Uterus (tissue), 2 donors: Measurements from ENCODE around the gene PHF5A.

ENCODE experiments used
- CTCF ChIP-seq, 4 experiments: fragments of 200-600 bp in 2 of 4; fragments of 450-650 bp in 2 of 4; sonication (generic) in 2 of 4; IDR thresholded peaks; one replicate each; pipeline ENCODE4 v1.5.1; 2016 to 2019; ENCODE audit warnings: antibody characterized with exemption in 4 of 4, mild to moderate bottlenecking in 2 of 4, moderate library complexity in 1 of 4
- POLR2A ChIP-seq, 2 donors: fragments of 450-650 bp; IDR thresholded peaks; one replicate each; pipeline ENCODE4 v1.6.1; 2016; ENCODE audit warnings: antibody characterized with exemption in 2 of 2, mild to moderate bottlenecking in 1 of 2, moderate library complexity in 1 of 2

- TF ChIP-seq CTCF (IDR thresholded peaks at IDR 0.05) (no peak), POLR2A (IDR thresholded peaks at IDR 0.05) (no peak)
These were observed 23.0 kb upstream of the PHF5A start for GRCh38 chr22:41491374-41492100.
